Fibroblast of pulmonary artery (primary cell): ENCODE data around the gene ANKS3.

Experiments used
- DNase-seq: peaks from one replicate; pipeline ENCODE4 v3.0.0-alpha.2; 2010; ENCODE audit warnings: low read depth
- H3K4me3 ChIP-seq: replicated peaks from 2 replicates; pipeline ENCODE4 v1.5.1; 2011; ENCODE audit warnings: low read depth, mild to moderate bottlenecking, control low read depth, low read length, moderate library complexity
- CTCF ChIP-seq: IDR thresholded peaks from 2 replicates; pipeline ENCODE4 v1.5.1; 2011; ENCODE audit warnings: mild to moderate bottlenecking, control low read depth, low read length, inconsistent platforms; ENCODE audit errors: missing control alignments

The ANKS3 gene

GRCh38 chr16:4675864-4676786, 57.9 kb downstream of the ANKS3 start:
- H3K4me3 ChIP-seq = no peak overlapping the region
- no peak for TF ChIP-seq CTCF
- no peak for DNase-seq

- no peak for TF ChIP-seq CTCF
- H3K4me3 ChIP-seq = no peak overlapping the region
- no peak for DNase-seq
Observed at GRCh38 chr16:4674926-4675530, 59.0 kb downstream of the ANKS3 start.

- TF ChIP-seq CTCF = no peak
- H3K4me3 ChIP-seq = no peak overlapping the region
- no peak for DNase-seq
Observed at GRCh38 chr16:4673387-4674046, 60.6 kb downstream of the ANKS3 start.

- no peak for DNase-seq
- no peak for TF ChIP-seq CTCF
- H3K4me3 ChIP-seq = no peak overlapping the region
Observed at GRCh38 chr16:4668313-4668960, 65.6 kb downstream of the ANKS3 start.

- H3K4me3 ChIP-seq = no peak overlapping the region
- no peak for DNase-seq
- TF ChIP-seq CTCF = no peak
Observed at GRCh38 chr16:4667203-4667963, 66.7 kb downstream of the ANKS3 start.

- DNase-seq = no peak
- no peak overlapping the region for H3K4me3 ChIP-seq
- no peak for TF ChIP-seq CTCF
Observed at GRCh38 chr16:4666537-4667202, 67.4 kb downstream of the ANKS3 start.
